Spleen (tissue), 11 donors: Measurements from ENCODE around the gene FMNL3. TPM values are rescaled to one million over a fixed set of nuclear protein-coding genes. Genes with fewer than 3 reads are reported as not detected.

Experiments used
- DNase-seq: peaks from one replicate; pipeline ENCODE4 v3.0.0-alpha.2; 2020
- H3K27ac ChIP-seq, 8 donors: fragments of 200-600 bp; sonication (generic) in 7 of 8; 1 replicate in 4 of 8; 2 replicates in 4 of 8; pipeline versions ENCODE4 v1.5.0 to v1.8.0; 2016 to 2021; ENCODE audit warnings: inconsistent platforms in 4 of 8, mild to moderate bottlenecking in 4 of 8, moderate library complexity in 1 of 8
- H3K27me3 ChIP-seq, 7 donors: fragments of 200-600 bp; sonication (generic) in 6 of 7; replicated peaks in 1 of 7; 1 replicate in 4 of 7; 2 replicates in 3 of 7; pipeline versions ENCODE4 v1.5.0 to v1.8.0; 2016 to 2021; ENCODE audit warnings: inconsistent platforms in 3 of 7, mild to moderate bottlenecking in 1 of 7
- H3K36me3 ChIP-seq, 6 donors: fragments of 200-600 bp; sonication (generic) in 5 of 6; 1 replicate in 4 of 6; 2 replicates in 2 of 6; pipeline versions ENCODE4 v1.5.0 to v1.8.0; 2016 to 2021; ENCODE audit warnings: inconsistent platforms in 2 of 6
- H3K4me1 ChIP-seq, 6 donors: fragments of 200-600 bp; sonication (generic) in 5 of 6; 1 replicate in 3 of 6; 2 replicates in 3 of 6; pipeline versions ENCODE4 v1.5.0 to v1.8.0; 2016 to 2021; ENCODE audit warnings: inconsistent platforms in 3 of 6
- H3K4me3 ChIP-seq, 8 donors: fragments of 200-600 bp; sonication (generic) in 7 of 8; 1 replicate in 4 of 8; 2 replicates in 4 of 8; pipeline versions ENCODE4 v1.5.0 to v1.8.0; 2016 to 2021; ENCODE audit warnings: inconsistent platforms in 4 of 8, mild to moderate bottlenecking in 4 of 8, moderate library complexity in 2 of 8
- H3K9me3 ChIP-seq, 8 donors: fragments of 200-600 bp; sonication (generic) in 7 of 8; 1 replicate in 4 of 8; 2 replicates in 4 of 8; pipeline versions ENCODE4 v1.5.0 to v1.8.0; 2016 to 2021; ENCODE audit warnings: inconsistent platforms in 4 of 8
- POLR2A ChIP-seq, 3 donors: fragments of 450-650 bp; IDR thresholded peaks; one replicate each; pipeline ENCODE4 v1.5.1; 2017; ENCODE audit warnings: antibody characterized with exemption in 3 of 3, mild to moderate bottlenecking in 1 of 3
- POLR2AphosphoS5 ChIP-seq, 3 donors: sonication (generic); formaldehyde crosslinking; IDR thresholded peaks; one replicate each; pipeline ENCODE4 v1.5.1; 2017; ENCODE audit warnings: antibody characterized with exemption in 3 of 3
- WGBS, 5 donors: extraction: QIAGEN DNeasy Blood & Tissue Kit in 3 of 5; methylation state at CpG; one replicate each; pipeline versions ENCODE4 v1.1.5 to v1.1.7; 2013 to 2018; 5-methylcytosine and 5-hydroxymethylcytosine counted together
- intact Hi-C: fragments of 100-400 bp; cut with DNase I; formaldehyde crosslinking; loops from one replicate; pipeline ENCODE4 v1.15.0; 2023; ENCODE audit warnings: low total_unique reads
- polyA plus RNA-seq, 3 donors: library from polyadenylated mRNA; stranded (reverse); fragments of 200-250 nt; gene quantifications; one replicate each; pipeline ENCODE4 v1.2.1, GENCODE V29; 2013
- total RNA-seq, 7 donors: library from RNA; depleted of rRNA in 3 of 7; stranded (reverse); fragments of >200 nt in 3 of 7; fragmentation: NEBNext Ultra II Directional in 4 of 7; extraction: Animal tissue kit (Norgen Biotek cat#: 25700) in 4 of 7; gene quantifications; one replicate each; pipeline versions ENCODE4 v1.1.0 to v1.2.1, GENCODE V29; 2016 to 2021
- TF ChIP-seq, protein P1 (sequence below), 11 experiments: fragments of 200-600 bp in 7 of 11; fragments of 450-650 bp in 4 of 11; sonication (generic) in 4 of 11; IDR thresholded peaks in 8 of 11; conservative IDR thresholded peaks in 3 of 11; 1 replicate in 7 of 11; 2 replicates in 4 of 11; pipeline versions ENCODE4 v1.4.0 to v1.8.0; 2016 to 2021; ENCODE audit warnings: antibody characterized with exemption in 11 of 11, inconsistent platforms in 4 of 11, mild to moderate bottlenecking in 1 of 11
- donor health status: healthy with polysubstance abuse.
- donor health status: DM: no; HTN: no; CAD: no; lungs with moderate emphysema.
- donor health status: DM: no; HTN: no; CAD: no.
- donor health status: Bipolar disorder and iron deficiency.
- donor health status: healthy.
- donor health status: DM: no; HTN: no; CAD: no.
- donor health status: DM: yes; HTN: yes; CAD: no.

FMNL3 gene
- total and polyA plus RNA-seq, 10 donors, result 8.6 to 46.9 (median 27.3) TPM

DNA sequence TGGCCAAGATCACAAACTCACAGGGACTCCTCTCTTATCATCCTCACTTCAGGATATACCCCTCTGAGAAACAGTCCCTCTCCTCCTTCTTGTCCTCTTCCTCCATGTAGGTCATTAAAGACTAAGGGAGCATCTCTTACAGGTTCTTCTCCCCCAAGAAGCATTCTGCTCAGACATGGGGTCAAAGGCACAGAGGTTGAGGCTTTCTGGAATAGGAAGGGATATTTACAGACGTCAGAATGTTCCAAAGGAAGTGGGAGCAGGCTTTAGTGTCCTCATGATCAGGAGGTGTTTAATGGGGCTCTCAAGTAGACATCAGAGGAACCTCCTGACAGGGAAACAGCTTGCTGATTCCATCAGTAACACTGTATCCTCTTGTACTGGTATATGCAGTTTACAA lies 47.5 kb downstream of the FMNL3 start:
- H3K27ac ChIP-seq, result no peak overlapping the region
- TF ChIP-seq, protein P1, sequence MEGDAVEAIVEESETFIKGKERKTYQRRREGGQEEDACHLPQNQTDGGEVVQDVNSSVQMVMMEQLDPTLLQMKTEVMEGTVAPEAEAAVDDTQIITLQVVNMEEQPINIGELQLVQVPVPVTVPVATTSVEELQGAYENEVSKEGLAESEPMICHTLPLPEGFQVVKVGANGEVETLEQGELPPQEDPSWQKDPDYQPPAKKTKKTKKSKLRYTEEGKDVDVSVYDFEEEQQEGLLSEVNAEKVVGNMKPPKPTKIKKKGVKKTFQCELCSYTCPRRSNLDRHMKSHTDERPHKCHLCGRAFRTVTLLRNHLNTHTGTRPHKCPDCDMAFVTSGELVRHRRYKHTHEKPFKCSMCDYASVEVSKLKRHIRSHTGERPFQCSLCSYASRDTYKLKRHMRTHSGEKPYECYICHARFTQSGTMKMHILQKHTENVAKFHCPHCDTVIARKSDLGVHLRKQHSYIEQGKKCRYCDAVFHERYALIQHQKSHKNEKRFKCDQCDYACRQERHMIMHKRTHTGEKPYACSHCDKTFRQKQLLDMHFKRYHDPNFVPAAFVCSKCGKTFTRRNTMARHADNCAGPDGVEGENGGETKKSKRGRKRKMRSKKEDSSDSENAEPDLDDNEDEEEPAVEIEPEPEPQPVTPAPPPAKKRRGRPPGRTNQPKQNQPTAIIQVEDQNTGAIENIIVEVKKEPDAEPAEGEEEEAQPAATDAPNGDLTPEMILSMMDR (IDR thresholded peaks at IDR 0.05 in 8 of 11, conservative IDR thresholded peaks at IDR 0.05 in 3 of 11), result no peak
- TF ChIP-seq POLR2A (IDR thresholded peaks at IDR 0.05) (no peak), POLR2AphosphoS5 (IDR thresholded peaks at IDR 0.05) (no peak)
- intact Hi-C loops, result no loop called here
- H3K9me3 ChIP-seq, result no peaks in the 10 kb centered on the region
- WGBS, 5 donors, result 53 to 79% (median 60%) methylated on average over 1 of the region's 1 CpG
- peaks cover 37 to 90% (median 61%) of the 10 kb centered on the region in 6 donors for H3K4me1 ChIP-seq
- no peak overlapping the region for H3K4me3 ChIP-seq
- H3K36me3 ChIP-seq, result peaks cover 0 to 60% (median 10%) of the 10 kb centered on the region in 6 donors
- no peak for DNase-seq
- H3K27me3 ChIP-seq, result no peaks in the 10 kb centered on the region

DNA sequence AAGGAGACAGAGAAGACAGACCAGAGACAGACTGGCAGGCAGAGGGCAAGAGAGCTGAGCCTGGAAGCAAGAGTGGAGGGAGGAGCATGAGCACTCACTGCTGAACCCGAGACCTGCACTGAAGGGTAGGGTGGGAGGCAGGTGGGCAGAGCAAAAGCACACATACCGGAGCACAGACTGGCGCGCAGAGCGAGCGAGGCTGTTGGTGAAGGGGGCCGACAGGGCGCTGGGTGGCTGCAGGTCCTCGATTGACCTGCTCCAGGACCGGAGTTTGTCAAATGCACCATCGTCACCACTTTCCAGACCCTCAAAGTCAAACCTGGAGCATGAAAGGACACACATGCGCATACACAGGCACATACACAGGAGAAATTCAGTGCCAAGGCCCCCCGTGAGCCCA lies 48.9 kb downstream of the FMNL3 start:
- intact Hi-C loops, result no loop called here
- TF ChIP-seq POLR2A (IDR thresholded peaks at IDR 0.05) (no peak), POLR2AphosphoS5 (IDR thresholded peaks at IDR 0.05) (no peak)
- TF ChIP-seq, protein P1 (IDR thresholded peaks at IDR 0.05 in 8 of 11, conservative IDR thresholded peaks at IDR 0.05 in 3 of 11), result no peak
- H3K27me3 ChIP-seq, result no peaks in the 10 kb centered on the region
- WGBS, 5 donors, result 94 to 98% (median 96%) methylated on average over 13 of the region's 13 CpGs
- peaks cover 0 to 75% (median 25%) of the 10 kb centered on the region in 6 donors for H3K36me3 ChIP-seq
- no peaks in the 10 kb centered on the region for H3K9me3 ChIP-seq
- no peak overlapping the region for H3K27ac ChIP-seq
- no peak overlapping the region for H3K4me3 ChIP-seq
- peaks cover 22 to 77% (median 47%) of the 10 kb centered on the region in 6 donors for H3K4me1 ChIP-seq
- peak; percentile 36 for DNase-seq

DNA sequence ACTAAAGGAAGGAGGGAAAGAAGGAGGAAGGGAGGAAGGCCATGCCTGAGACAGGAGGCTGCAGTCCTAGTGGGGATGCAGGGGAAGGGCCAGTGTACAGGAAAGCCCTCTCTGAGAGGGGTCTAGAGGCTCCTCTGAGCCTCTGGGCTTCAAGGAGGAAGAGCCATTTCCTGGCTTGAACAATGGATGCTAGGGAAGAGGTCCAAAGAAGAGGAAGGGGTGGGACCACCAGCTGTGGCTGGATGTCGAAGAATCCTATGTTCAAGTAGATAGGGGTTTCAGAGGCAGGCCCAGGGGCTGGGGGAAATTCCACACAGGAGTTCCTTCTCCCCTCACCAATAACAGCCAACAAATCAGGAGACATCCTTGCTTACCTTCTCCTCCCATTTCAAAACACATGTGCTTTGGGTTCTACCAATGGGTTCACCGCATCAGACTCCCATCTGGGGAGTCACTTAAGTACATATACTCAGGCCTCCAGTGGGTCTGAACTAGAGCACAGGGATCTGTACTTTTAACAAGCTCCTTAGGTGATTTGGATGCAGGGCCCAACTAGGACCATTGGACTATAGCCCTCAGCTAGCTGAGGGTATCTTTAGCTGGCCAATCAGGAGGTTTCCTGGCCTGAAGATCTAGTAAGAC lies 51.5 kb downstream of the FMNL3 start:
- peaks cover 2 to 51% (median 22%) of the 10 kb centered on the region in 6 donors for H3K4me1 ChIP-seq
- TF ChIP-seq, protein P1 (IDR thresholded peaks at IDR 0.05 in 8 of 11, conservative IDR thresholded peaks at IDR 0.05 in 3 of 11), result no peak
- TF ChIP-seq POLR2AphosphoS5 (IDR thresholded peaks at IDR 0.05) (no peak), POLR2A (IDR thresholded peaks at IDR 0.05) (no peak)
- H3K4me3 ChIP-seq, result no peak overlapping the region
- 75 to 87% (median 82%) methylated on average over 2 of the region's 2 CpGs for WGBS, 5 donors
- H3K27ac ChIP-seq, result peak overlapping the region in 5 of 8 donors; percentile 21 to 58 (median 34)
- H3K9me3 ChIP-seq, result no peaks in the 10 kb centered on the region
- intact Hi-C loops, result no loop called here
- peak; percentile 40 for DNase-seq
- no peaks in the 10 kb centered on the region for H3K27me3 ChIP-seq
- H3K36me3 ChIP-seq, result peaks cover 0 to 99% (median 33%) of the 10 kb centered on the region in 6 donors

DNA sequence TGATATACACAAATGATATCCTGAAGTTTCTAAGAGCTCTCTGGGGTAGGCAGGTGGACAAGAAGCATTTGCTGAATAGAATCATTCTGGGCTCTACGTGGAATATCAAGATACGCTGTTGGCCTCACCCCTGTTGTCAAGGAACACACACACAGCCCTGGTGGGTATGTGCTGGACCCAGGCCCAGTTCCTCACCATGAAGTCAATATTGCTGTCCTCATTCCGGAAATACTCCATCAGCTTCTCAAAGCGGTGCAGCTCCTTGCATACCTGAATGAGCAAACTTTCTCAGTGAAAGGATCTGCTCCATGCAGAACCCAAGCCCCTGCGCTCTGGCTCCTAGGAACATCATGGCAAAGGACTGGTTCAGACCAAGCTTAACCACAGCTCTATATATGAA lies 52.5 kb downstream of the FMNL3 start:
- peaks cover 0 to 100% (median 38%) of the 10 kb centered on the region in 6 donors for H3K36me3 ChIP-seq
- DNase-seq, result no peak
- 88 to 98% (median 94%) methylated on average over 5 of the region's 5 CpGs for WGBS, 5 donors
- no peak for TF ChIP-seq POLR2AphosphoS5 (IDR thresholded peaks at IDR 0.05)
- H3K4me3 ChIP-seq, result no peak overlapping the region
- intact Hi-C loops, result no loop called here
- no peaks in the 10 kb centered on the region for H3K27me3 ChIP-seq
- H3K27ac ChIP-seq, result no peak overlapping the region
- no peaks in the 10 kb centered on the region for H3K9me3 ChIP-seq
- peaks cover 0 to 41% (median 16%) of the 10 kb centered on the region in 6 donors for H3K4me1 ChIP-seq
